GM18498 (cell line): ENCODE results near the gene RBCK1.
A peak's percentile ranks its signal among the peaks of the same experiment; 100 is the strongest.
"Not testable (repeated sequence)": the region's sequence is repeated elsewhere in the genome, so short reads cannot be mapped to it uniquely, and the experiment has no call there.

Source experiments
- ATAC-seq: cut with Tn5 transposase; IDR thresholded peaks from one replicate; pipeline ENCODE4 v1.9.1; 2021; ENCODE audit warnings: mild to moderate bottlenecking, moderate library complexity; ENCODE audit not compliant: unreplicated experiment

Gene RBCK1

DNA sequence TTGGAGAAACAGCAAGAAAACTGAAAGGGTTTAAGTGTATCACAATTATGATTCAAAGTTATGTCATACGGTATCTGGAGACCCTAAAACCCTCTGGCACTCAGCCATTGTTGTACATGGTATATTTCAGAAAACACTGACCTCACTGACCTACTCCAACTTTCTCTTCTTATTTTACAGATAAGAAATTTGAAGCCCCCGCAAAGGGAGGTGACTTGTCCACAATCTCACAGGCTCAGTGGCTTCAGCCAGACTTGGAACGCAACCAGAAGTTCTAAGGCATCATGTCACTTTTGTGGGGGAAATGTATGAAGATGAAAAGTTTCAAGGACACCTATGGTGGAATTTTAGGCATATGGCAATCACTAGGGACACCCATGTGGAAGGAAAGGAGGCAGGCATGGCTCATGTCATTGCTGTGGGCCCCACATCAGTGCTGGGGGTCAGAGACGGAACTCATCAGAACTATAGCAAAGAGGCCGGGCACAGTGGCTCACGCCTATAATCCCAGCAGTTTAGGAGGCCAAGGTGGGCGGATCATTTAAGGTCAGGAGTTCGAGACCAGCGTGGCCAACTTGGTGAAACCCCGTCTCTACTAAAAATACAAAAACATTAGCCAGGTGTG is 32.7 kb upstream of the RBCK1 start:
- ATAC-seq: no peak

DNA sequence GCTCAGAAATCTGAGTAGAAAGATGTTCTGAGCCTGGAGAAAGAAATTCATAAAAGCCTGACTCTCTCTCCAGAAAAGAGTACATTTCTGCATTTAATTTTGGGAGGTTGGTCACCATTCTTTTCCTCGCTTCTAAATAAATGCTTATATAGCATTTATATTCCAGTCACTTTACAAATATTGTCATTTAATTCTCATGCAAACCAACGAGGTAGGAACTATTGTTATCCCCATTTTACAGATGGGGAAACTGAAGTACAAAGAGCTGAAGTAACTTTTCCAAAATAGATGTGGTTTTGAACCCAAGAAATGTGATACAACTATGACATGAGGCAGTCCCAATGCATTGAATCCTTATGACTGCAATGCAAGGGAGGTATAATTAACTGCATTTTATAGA is 32.0 kb upstream of the RBCK1 start:
- ATAC-seq: no peak

DNA sequence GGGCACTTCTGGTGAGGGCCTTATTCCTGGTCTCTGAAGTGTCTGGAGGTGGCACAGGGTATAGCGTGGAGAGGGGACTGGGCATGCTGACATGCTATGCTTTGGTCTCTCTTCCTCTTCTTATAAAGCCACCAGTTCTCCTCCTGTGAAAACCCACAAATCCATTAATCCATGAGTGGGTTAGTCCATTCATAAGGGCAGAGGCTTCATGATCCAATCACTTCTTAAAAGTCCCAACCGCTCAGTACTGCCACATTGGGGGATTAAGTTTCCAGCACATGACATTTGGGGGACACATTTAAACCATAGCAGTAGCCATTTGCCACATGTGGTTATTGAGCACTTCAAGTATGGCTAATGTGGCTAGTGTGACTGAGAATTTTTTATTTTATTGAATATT is 31.3 kb upstream of the RBCK1 start:
- ATAC-seq: no peak

DNA sequence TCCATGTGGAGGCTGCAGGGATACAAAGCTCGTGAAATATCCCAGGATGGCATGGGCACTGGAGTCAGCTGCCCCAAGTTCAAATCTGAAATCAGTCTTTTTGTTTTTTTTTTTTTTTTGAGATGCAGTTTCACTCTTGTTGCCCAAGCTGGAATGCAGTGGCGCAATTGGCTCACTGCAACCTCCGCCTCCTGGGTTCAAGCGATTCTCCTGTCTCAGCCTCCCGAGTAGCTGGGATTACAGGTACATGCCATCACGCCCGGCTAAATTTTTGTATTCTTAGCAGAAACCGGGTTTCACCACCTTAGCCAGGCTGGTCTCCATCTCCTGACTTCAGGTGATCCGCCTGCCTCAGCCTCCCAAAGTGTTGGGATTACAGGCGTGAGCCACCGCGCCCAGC is 30.5 kb upstream of the RBCK1 start:
- ATAC-seq: not testable (repeated sequence)

DNA sequence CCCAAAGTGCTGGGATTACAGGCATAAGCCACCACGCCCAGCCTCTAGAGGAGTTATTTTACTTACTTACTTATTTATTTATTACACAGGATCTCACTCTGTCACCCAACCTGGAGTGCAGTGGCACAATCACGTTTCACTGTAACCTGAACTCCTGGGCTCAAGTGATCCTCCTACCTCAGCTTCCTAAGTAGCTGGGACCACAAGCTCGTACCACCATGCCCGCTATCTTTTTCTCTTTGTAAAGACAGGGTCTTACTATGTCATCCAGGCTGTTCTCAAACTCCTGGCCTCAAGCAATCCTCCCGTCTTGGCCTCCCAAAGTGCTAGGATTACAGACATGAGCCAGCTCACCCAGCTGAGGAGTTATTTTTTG is 29.1 kb upstream of the RBCK1 start:
- ATAC-seq: no peak

DNA sequence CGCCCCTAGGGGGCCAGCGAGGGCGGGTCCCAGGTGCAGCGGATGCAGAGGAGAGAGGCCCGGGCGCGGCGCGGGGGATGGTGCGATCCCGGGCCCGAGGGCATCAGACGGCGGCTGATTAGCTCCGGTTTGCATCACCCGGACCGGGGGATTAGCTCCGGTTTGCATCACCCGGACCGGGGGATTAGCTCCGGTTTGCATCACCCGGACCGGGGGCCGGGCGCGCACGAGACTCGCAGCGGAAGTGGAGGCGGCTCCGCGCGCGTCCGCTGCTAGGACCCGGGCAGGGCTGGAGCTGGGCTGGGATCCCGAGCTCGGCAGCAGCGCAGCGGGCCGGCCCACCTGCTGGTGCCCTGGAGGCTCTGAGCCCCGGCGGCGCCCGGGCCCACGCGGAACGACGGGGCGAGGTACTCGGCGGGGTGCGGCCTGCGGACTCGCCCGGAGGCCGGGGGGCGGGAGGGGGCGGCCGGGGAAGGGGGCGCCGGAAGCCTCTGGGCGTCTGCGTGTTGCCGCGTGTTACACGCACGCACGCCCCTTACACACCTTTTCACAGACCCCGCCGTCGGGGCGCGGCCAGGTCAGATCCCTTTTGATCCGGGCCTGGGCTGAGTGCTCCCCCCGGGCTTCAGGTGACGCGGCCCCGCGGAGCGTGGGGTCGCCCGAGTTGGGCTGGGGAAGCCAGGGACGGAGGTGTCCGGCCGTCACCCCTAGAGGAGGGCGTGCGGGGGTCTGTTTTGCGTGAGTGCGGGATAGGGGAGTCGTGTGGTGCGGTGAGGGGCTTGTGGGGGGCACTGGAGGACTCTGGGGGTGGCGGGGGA is 27.1 kb upstream of the RBCK1 start:
- ATAC-seq: peak; percentile 50

DNA sequence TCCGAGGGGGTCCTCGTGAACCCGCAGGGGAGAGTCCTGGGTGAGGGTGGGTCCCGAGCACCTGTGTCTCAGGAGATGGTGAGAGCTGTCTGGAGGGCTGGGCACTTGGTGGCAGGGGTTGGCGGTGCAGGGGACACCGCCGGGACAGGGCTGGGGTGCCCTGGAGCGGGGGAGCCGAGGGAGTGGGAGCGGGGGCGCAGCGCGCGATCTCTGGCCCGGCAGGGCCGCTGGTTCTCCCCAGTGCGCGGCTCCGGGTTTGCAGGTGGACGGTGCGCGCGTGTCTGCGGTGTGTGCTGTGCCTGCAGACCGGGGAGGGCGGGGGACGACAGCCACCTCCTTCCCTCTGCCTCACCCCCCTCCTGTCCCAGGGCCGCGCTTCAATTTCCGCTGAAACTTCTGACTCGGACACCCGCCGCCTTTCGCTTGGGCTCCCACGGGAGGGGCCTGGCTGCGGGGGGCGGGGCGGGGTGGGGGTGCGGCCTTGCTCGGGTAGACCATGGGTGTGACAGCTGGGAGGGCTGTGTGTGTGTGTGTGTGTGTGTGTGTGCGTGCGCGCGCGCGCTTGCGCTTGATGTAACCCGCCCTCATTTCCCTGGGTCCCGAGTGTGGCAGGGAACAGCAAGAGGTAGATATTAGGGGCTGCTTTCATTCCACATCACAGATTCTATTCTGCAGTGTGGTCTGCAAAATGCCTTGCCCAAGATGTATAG is 26.4 kb upstream of the RBCK1 start:
- ATAC-seq: peak; percentile 71

DNA sequence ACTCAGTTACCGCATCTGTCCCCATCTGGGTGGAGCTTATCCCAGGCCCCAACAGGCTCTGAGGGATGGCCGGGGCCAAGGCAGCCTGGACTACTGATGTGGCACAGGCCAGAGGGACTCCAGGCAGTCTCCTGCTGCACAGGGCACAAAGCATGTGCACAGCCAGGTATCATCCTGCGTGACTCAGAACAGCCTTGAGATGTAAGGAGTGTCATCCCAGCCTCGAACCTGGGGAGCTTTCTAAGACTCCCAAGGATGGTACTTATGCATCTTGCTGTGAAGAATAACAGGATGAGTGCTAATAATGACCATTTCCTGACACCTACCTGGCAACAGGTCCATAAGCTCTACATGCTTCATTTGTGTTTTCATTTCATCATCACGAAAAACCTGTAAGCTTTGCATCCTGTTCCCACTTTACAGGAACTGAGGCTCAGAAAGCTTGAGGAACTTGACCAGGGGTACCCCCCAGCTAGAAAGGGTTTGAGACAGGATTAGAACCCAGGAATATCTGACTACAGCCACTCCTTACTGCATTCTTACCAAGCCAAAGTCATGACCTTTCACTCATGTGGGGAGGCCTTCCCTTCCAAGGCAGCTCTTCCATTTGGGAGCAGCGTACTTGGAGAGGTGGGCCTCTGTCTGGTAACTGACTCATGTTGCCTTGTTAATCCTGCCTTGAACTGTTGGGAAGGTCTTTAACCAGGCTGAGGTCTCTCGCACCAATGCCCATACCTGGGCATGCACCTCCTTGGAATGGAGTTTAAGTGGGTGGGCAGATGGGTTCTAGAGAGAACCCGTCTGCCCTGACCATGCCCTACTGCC is 25.6 kb upstream of the RBCK1 start:
- peak; percentile 5 for ATAC-seq

DNA sequence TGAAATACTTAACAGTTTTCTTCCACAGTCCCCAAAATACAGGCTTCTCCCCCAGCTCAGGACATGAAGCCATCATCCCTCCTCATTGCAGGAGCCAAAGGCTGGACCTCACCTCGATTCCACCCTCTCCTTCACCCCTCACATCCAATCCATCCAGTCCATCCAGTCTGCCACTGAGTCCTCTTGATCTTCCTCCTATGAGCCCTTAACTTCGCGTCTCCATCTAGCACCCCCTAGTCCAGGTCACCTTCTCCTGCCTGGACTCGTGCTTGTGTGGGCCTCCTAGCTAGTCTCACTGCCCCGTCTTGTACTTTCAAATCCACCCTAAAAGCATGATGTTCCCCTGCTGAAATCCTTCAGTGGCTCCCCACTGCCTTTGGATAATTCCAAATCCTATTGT is 24.2 kb upstream of the RBCK1 start:
- ATAC-seq: no peak

DNA sequence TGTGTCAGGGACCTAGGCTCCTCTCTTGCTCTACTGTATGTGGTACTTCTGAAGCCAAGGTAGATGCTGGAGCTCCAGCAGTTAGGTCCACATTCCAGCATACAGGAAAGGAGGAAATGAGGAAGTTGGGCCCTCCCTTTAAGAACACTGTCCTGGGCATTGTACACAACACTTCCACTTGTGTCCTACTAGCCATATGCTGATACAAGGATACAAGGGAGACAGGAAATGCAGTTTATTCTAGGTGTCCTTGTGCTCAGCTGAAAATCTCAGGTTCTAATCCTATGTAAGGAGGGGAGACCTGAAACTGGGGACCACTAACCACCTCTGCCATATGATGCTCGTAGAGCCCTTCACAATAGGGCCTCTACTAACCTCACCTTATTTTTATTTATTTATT is 23.4 kb upstream of the RBCK1 start:
- ATAC-seq: no peak

DNA sequence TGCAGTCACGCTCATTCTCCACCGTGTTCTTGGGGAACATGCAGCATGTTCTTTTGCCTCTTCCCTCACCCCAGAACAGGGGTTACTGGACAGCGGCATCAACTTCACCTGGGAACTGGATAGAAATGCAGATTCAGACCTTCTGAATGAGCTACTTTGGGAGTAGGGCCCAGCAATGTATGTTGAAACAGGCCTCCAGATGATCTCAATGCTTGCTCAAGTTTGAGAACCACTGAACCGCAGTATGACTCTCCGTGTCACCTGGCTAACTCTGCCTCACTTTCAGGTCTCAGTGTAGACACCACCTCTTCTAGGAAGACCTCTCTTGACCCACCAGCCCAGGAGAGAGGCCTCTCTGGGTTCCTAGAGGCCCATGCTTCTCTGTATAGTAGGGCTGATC is 22.7 kb upstream of the RBCK1 start:
- ATAC-seq: no peak

DNA sequence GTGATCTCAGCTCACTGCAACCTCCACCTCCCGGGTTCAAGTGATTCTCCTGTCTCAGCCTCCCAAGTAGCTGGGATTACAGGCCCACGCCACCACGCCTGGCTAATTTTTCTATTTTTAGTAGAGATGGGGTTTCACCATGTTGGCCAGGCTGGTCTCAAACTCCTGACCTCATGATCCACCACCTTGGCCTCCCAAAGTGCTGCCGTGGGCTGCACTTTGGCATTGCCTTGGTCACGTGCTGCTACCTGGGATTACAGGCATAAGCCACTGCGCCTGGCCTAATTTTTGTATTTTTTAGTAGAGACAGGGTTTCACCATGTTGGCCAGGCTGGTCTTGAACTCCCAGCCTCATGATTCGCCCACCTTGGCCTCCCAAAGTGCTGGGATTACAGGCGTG is 21.5 kb upstream of the RBCK1 start:
- ATAC-seq: not testable (repeated sequence)

DNA sequence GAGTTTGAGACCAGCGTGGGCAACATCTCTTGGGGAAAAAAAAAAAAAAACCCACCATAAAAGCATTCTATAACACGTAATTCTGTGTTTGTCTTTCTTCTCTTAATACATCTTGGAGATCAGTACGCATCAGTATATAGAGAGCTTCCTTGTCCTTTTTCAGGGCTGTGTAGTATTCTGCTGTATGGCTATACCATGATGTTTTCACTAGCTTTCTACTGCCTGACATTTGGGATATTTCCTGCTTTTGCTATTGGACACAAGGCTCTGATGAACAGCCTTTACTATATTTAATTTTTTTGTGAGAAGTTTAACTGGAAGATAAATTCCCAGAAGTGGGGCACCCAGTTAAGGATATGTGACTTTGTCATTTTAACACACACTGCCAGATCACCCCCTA is 20.6 kb upstream of the RBCK1 start:
- ATAC-seq: no peak

DNA sequence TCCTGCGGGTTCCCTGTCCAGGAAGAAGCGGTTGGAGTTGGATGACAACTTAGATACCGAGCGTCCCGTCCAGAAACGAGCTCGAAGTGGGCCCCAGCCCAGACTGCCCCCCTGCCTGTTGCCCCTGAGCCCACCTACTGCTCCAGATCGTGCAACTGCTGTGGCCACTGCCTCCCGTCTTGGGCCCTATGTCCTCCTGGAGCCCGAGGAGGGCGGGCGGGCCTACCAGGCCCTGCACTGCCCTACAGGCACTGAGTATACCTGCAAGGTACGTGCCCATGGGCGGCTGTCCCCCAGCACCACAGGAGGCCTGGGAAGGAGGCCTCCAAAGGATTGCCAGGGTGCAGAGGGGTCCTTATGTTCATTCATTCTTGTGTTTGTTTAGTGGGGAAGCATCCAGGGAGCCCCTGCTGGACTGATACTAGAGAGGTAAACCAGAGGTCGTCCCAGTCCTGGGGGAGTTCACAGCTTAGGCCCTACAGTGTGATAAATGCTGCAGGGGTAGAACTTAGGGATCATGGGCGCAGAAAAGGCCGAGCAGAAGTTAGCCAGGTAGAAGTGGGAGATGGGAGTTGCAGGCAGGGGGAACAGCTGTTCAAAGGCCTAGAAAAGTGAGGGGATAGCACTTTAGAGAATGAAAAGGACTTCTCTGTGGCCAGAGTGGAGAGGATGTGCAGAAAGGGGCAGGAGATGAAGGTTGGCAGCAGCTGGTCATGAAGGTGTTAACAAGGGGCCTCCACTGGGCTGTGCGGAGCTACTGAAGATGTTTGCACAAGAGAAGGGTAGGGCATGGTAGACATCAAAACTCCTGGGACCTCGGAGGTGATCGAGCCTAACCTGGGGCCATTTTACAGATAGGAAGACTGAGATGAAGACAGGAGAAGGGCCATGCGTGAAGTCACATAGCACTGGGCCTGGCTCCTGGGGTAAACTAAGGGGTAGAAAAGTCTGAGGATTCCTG is 19.8 kb upstream of the RBCK1 start:
- ATAC-seq: no peak

DNA sequence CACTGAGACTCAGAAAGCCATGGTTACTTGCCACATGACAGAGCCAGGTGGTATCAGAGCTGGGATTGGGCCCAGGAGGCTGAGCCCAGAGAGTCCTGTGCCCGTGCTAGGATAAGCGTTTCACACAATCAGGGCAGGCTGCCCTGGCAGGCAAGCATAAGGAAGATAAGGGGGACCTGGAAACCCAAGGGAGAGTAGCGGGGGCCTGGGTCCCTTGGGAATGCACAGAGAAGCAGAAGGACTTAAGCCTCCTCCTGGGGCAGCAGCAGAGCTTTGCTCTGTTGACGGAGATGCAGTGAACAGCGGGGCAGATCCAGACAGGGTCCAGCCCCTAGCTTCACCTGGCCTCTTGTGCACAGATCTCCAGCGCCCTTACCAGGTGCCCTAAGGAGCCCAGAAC is 18.9 kb upstream of the RBCK1 start:
- ATAC-seq: no peak

DNA sequence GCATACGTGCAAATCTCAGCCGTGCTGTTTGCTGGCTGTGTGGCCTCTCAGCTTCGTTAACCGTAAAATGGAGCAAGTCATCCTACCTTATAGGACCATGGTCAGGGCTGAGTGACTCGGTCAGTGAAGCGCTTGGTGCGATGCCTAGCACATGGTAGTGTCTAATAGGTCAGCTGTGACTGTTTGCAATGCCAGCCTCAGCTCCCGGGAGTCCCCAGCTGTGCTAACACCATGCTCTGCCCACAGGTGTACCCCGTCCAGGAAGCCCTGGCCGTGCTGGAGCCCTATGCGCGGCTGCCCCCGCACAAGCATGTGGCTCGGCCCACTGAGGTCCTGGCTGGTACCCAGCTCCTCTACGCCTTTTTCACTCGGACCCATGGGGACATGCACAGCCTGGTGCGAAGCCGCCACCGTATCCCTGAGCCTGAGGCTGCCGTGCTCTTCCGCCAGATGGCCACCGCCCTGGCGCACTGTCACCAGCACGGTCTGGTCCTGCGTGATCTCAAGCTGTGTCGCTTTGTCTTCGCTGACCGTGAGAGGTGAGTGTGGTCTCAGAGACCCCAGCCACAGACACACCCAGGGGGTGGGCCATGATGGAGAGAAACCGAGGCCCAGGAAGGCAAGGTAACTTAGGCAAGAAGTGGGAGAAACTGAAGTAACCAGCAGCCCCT is 16.9 kb upstream of the RBCK1 start:
- no peak for ATAC-seq

DNA sequence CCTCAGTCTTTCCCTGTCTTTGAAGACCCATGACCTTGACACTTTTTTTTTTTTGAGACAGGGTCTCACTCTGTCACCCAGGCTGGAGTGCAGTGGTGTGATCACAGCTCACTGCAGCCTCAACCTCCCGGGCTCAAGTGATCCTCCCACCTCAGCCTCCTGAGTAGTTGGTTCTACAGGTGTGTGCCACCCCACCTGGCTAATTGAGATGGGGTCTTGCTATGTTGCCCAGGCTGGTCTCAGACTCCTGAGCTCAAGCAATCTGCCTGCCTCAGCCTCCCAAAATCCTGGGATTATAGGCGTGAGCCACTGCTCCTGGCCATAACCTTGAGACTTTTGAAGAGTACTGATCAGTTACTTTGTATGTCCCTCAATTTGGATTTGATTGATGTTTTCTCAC is 14.8 kb upstream of the RBCK1 start:
- not testable (repeated sequence) for ATAC-seq

DNA sequence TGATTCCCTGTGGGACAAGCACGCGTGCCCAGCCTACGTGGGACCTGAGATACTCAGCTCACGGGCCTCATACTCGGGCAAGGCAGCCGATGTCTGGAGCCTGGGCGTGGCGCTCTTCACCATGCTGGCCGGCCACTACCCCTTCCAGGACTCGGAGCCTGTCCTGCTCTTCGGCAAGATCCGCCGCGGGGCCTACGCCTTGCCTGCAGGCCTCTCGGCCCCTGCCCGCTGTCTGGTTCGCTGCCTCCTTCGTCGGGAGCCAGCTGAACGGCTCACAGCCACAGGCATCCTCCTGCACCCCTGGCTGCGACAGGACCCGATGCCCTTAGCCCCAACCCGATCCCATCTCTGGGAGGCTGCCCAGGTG is 11.9 kb upstream of the RBCK1 start:
- no peak for ATAC-seq

DNA sequence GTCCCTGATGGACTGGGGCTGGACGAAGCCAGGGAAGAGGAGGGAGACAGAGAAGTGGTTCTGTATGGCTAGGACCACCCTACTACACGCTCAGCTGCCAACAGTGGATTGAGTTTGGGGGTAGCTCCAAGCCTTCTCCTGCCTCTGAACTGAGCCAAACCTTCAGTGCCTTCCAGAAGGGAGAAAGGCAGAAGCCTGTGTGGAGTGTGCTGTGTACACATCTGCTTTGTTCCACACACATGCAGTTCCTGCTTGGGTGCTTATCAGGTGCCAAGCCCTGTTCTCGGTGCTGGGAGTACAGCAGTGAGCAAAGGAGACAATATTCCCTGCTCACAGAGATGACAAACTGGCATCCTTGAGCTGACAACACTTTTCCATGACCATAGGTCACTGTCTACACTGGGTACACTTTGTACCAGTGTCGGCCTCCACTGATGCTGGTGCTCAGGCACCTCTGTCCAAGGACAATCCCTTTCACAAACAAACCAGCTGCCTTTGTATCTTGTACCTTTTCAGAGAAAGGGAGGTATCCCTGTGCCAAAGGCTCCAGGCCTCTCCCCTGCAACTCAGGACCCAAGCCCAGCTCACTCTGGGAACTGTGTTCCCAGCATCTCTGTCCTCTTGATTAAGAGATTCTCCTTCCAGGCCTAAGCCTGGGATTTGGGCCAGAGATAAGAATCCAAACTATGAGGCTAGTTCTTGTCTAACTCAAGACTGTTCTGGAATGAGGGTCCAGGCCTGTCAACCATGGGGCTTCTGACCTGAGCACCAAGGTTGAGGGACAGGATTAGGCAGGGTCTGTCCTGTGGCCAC is 11.3 kb upstream of the RBCK1 start:
- ATAC-seq: no peak
